HG03565 (cell line): Measurements from ENCODE around the gene FOXQ1.
"Not testable (repeated sequence)": the region's sequence is repeated elsewhere in the genome, so short reads cannot be mapped to it uniquely, and the experiment has no call there.

Experiments used
- ATAC-seq: cut with Tn5 transposase; IDR thresholded peaks from one replicate; pipeline ENCODE4 v1.9.1; 2021; ENCODE audit warnings: mild to moderate bottlenecking, moderate library complexity; ENCODE audit not compliant: unreplicated experiment

The FOXQ1 gene

GRCh38 chr6:1355068-1355467 lies 43.2 kb downstream of the FOXQ1 start:
- ATAC-seq, result not testable (repeated sequence)

GRCh38 chr6:1361717-1362116 lies 49.8 kb downstream of the FOXQ1 start:
- not testable (repeated sequence) for ATAC-seq

- ATAC-seq, result no peak
Measured at GRCh38 chr6:1362643-1363042, 50.7 kb downstream of the FOXQ1 start.

GRCh38 chr6:1363298-1363697 lies 51.4 kb downstream of the FOXQ1 start:
- no peak for ATAC-seq

- ATAC-seq, result no peak
Measured at GRCh38 chr6:1363729-1364572, 52.1 kb downstream of the FOXQ1 start.
